Thyroid gland (tissue), 4 donors: ENCODE measurements around the gene MESD.

Experiments used
- POLR2A ChIP-seq, 2 donors: fragments of 450-650 bp; IDR thresholded peaks; one replicate each; pipeline ENCODE4 v1.6.1; 2017; ENCODE audit warnings: antibody characterized with exemption in 2 of 2, mild to moderate bottlenecking in 2 of 2, moderate library complexity in 1 of 2
- TF ChIP-seq, protein P1 (sequence below), 6 experiments: fragments of 200-600 bp in 3 of 6; fragments of 450-650 bp in 3 of 6; sonication (generic) in 3 of 6; IDR thresholded peaks; one replicate each; pipeline ENCODE4 v1.5.1; 2016 to 2019; ENCODE audit warnings: antibody characterized with exemption in 6 of 6, mild to moderate bottlenecking in 2 of 6, inconsistent platforms in 1 of 6, moderate library complexity in 1 of 6

DNA sequence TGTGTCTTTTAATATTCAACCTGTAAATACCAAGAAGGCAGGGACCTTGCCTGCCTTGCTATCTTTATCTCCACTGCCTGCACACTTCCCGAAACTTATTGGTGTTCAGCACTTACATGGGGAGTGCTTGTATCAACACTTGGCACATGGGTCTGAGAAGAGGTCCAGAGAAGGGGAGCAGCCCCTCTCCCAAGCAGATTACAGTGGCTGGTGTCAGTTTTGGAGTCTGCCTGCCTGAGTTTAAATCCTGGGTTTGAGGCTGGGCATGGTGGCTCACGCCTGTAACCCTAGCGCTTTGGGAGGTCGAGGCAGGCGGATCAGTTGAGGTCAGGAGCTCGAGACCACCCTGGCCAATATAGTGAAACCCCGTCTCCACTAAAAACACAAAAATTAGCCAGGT lies 20.3 kb downstream of the MESD start:
- no peak for TF ChIP-seq POLR2A (IDR thresholded peaks at IDR 0.05)
- TF ChIP-seq, protein P1, sequence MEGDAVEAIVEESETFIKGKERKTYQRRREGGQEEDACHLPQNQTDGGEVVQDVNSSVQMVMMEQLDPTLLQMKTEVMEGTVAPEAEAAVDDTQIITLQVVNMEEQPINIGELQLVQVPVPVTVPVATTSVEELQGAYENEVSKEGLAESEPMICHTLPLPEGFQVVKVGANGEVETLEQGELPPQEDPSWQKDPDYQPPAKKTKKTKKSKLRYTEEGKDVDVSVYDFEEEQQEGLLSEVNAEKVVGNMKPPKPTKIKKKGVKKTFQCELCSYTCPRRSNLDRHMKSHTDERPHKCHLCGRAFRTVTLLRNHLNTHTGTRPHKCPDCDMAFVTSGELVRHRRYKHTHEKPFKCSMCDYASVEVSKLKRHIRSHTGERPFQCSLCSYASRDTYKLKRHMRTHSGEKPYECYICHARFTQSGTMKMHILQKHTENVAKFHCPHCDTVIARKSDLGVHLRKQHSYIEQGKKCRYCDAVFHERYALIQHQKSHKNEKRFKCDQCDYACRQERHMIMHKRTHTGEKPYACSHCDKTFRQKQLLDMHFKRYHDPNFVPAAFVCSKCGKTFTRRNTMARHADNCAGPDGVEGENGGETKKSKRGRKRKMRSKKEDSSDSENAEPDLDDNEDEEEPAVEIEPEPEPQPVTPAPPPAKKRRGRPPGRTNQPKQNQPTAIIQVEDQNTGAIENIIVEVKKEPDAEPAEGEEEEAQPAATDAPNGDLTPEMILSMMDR (IDR thresholded peaks at IDR 0.05) = no peak
